HCT116 (cell line): ENCODE data around the gene LIPK. TPM values are rescaled to one million over a fixed set of nuclear protein-coding genes. Genes with fewer than 3 reads are reported as not detected.

Experiments used
- ATAC-seq: fragments of 200-7000 bp; cut with Tn5 transposase; 2 replicates; pipeline ENCODE4 v1.9.1; 2020; ENCODE audit warnings: mild to moderate bottlenecking, moderate library complexity
- BruUV-seq: library from RNA; stranded (reverse); fragments of 400-500 nt; replicated peaks from 2 replicates; lab custom pipeline; 2021; lab: Mats Ljungman, UMichigan
- CTCF ChIA-PET: fragments of 300-600 bp; sonication (Branson Sonifier 250); formaldehyde crosslinking; loops from one replicate; lab custom pipeline; 2021; ENCODE audit warnings: antibody characterized with exemption; lab: Charles Lee
- POLR2A ChIA-PET: fragments of 300-600, 350-600 bp; sonication (Branson Sonifier 250); formaldehyde crosslinking; loops from one replicate; lab custom pipeline; 2021; ENCODE audit warnings: antibody characterized with exemption; lab: Charles Lee
- RAD21 ChIA-PET, 2 experiments: fragments of 300-600 bp; sonication (Branson Sonifier 250); formaldehyde crosslinking; loops; one replicate each; lab custom pipeline; 2023; ENCODE audit warnings: low total read pairs in 2 of 2; ENCODE audit not compliant: uncharacterized antibody in 2 of 2, unreplicated experiment in 2 of 2, low non-redundant PET in 1 of 2; lab: Charles Lee
- DNase-seq: peaks from one replicate; pipeline ENCODE4 v3.0.0-alpha.2; 2010; ENCODE audit warnings: low read depth, low spot score
- H2AFZ ChIP-seq: fragments of 200-600 bp; shearing (Covaris generic), sonication (generic); 2 replicates; pipeline ENCODE4 v1.6.1; 2017; ENCODE audit warnings: low read depth, mixed run types, mixed read lengths, antibody characterized with exemption, low read length; ENCODE audit not compliant: poor library complexity, severe bottlenecking
- H3K27ac ChIP-seq: 2 replicates; pipeline ENCODE4 v1.5.1; 2012; ENCODE audit warnings: low read depth, low read length
- H3K27me3 ChIP-seq: fragments of 200-600 bp; sonication (generic); 2 replicates; pipeline ENCODE4 v1.6.1; 2016; ENCODE audit warnings: mixed run types, low read length, mixed read lengths; ENCODE audit not compliant: insufficient read depth
- H3K36me3 ChIP-seq, 2 experiments: fragments of 200-500 bp in 1 of 2; fragments of 200-600 bp in 1 of 2; sonication (Bioruptor generic) in 1 of 2; sonication (generic) in 1 of 2; 2 replicates each; pipeline versions ENCODE4 v1.5.1 to v1.6.1; 2014 to 2016; ENCODE audit warnings: low read length in 2 of 2, inconsistent platforms in 1 of 2, mixed read lengths in 1 of 2, mixed run types in 1 of 2; ENCODE audit not compliant: insufficient read depth in 2 of 2, control insufficient read depth in 1 of 2
- H3K4me1 ChIP-seq, 2 experiments: fragments of 200-600 bp in 1 of 2; sonication (generic) in 1 of 2; 2 replicates each; pipeline versions ENCODE4 v1.5.1 to v1.6.1; 2012 to 2017; ENCODE audit warnings: low read length in 2 of 2, inconsistent platforms in 1 of 2, mild to moderate bottlenecking in 1 of 2, mixed read lengths in 1 of 2, mixed run types in 1 of 2, moderate library complexity in 1 of 2; ENCODE audit not compliant: insufficient read depth in 2 of 2, control insufficient read depth in 1 of 2
- H3K4me2 ChIP-seq: fragments of 200-600 bp; sonication (generic); 2 replicates; pipeline ENCODE4 v1.6.1; 2017; ENCODE audit warnings: mixed run types, low read length, mixed read lengths
- H3K4me3 ChIP-seq, 2 experiments: fragments of 200-600 bp in 1 of 2; sonication (generic) in 1 of 2; replicated peaks in 1 of 2; 2 replicates each; pipeline ENCODE4 v1.5.1; 2011 to 2016; ENCODE audit warnings: low read length in 2 of 2, control low read depth in 1 of 2, low read depth in 1 of 2, mild to moderate bottlenecking in 1 of 2, mixed read lengths in 1 of 2, mixed run types in 1 of 2
- H3K79me2 ChIP-seq: fragments of 200-600 bp; sonication (generic); 2 replicates; pipeline ENCODE4 v1.6.1; 2017; ENCODE audit warnings: mild to moderate bottlenecking, mixed run types, low read length, moderate library complexity, mixed read lengths; ENCODE audit not compliant: insufficient read depth
- H3K9ac ChIP-seq: fragments of 200-600 bp; sonication (generic); 2 replicates; pipeline ENCODE4 v1.6.1; 2016; ENCODE audit warnings: low read length, mixed read lengths
- H3K9me2 ChIP-seq: fragments of 200-600 bp; sonication (generic), shearing (Covaris generic); 2 replicates; pipeline ENCODE4 v1.6.1; 2017; ENCODE audit warnings: mixed run types, mild to moderate bottlenecking, moderate library complexity; ENCODE audit not compliant: insufficient read depth
- H3K9me3 ChIP-seq, 2 experiments: fragments of 200-500 bp in 1 of 2; fragments of 200-600 bp in 1 of 2; sonication (Bioruptor generic) in 1 of 2; sonication (generic) in 1 of 2; 2 replicates each; pipeline ENCODE4 v1.6.1; 2014 to 2017; ENCODE audit warnings: low read length in 2 of 2, mixed read lengths in 2 of 2, inconsistent platforms in 1 of 2, low read depth in 1 of 2, mild to moderate bottlenecking in 1 of 2, mixed run types in 1 of 2, moderate library complexity in 1 of 2; ENCODE audit not compliant: control insufficient read depth in 1 of 2, insufficient read depth in 1 of 2
- H4K20me1 ChIP-seq: fragments of 200-600 bp; sonication (generic), shearing (Covaris generic); 2 replicates; pipeline ENCODE4 v1.6.1; 2017; ENCODE audit warnings: mixed run types, mild to moderate bottlenecking, moderate library complexity; ENCODE audit not compliant: insufficient read depth
- ATF3 ChIP-seq: IDR thresholded peaks from 2 replicates; pipeline ENCODE4 v1.6.1; 2012
- CBX3 ChIP-seq: IDR thresholded peaks from 2 replicates; pipeline ENCODE4 v1.6.1; 2012; ENCODE audit warnings: low read depth
- CEBPB ChIP-seq: IDR thresholded peaks from 2 replicates; pipeline ENCODE4 v1.6.1; 2012; ENCODE audit warnings: low read depth
- CTCF ChIP-seq, 3 experiments: fragments of 200-600 bp in 1 of 3; sonication (generic) in 1 of 3; IDR thresholded peaks in 2 of 3; conservative IDR thresholded peaks in 1 of 3; 2 replicates each; pipeline ENCODE4 v1.5.1; 2012 to 2017; ENCODE audit warnings: low read depth in 2 of 3, low read length in 2 of 3, antibody characterized with exemption in 1 of 3, borderline replicate concordance in 1 of 3, control low read depth in 1 of 3, mild to moderate bottlenecking in 1 of 3, mixed read lengths in 1 of 3, mixed run types in 1 of 3, moderate library complexity in 1 of 3; ENCODE audit not compliant: insufficient read depth in 1 of 3
- EGR1 ChIP-seq: IDR thresholded peaks from 2 replicates; pipeline ENCODE4 v1.6.1; 2012; ENCODE audit warnings: low read depth
- ELF1 ChIP-seq: IDR thresholded peaks from 2 replicates; pipeline ENCODE4 v1.6.1; 2012; ENCODE audit warnings: low read depth, borderline replicate concordance
- EZH2 ChIP-seq: fragments of 200-600 bp; sonication (generic); IDR thresholded peaks from 2 replicates; pipeline ENCODE4 v1.6.1; 2017; ENCODE audit warnings: antibody characterized with exemption, mixed run types
- EZH2phosphoT487 ChIP-seq: fragments of 200-600 bp; IDR thresholded peaks from 2 replicates; pipeline ENCODE4 v1.6.1; 2018; ENCODE audit warnings: antibody characterized with exemption, borderline replicate concordance
- FOSL1 ChIP-seq: IDR thresholded peaks from 2 replicates; pipeline ENCODE4 v1.6.1; 2012; ENCODE audit warnings: low read depth
- JUND ChIP-seq: IDR thresholded peaks from 2 replicates; pipeline ENCODE4 v1.6.1; 2012
- POLR2A ChIP-seq: IDR thresholded peaks from 2 replicates; pipeline ENCODE4 v1.7.0; 2011; ENCODE audit warnings: borderline replicate concordance; ENCODE audit not compliant: insufficient read depth, insufficient read length; ENCODE audit errors: extremely low read depth
- RAD21 ChIP-seq: IDR thresholded peaks from 2 replicates; pipeline ENCODE4 v1.6.1; 2012; ENCODE audit warnings: low read depth, mild to moderate bottlenecking
- REST ChIP-seq: IDR thresholded peaks from 2 replicates; pipeline ENCODE4 v1.6.1; 2012; ENCODE audit warnings: low read depth
- SIN3A ChIP-seq: IDR thresholded peaks from 2 replicates; pipeline ENCODE4 v1.6.1; 2012; ENCODE audit warnings: low read depth
- SP1 ChIP-seq: IDR thresholded peaks from 2 replicates; pipeline ENCODE4 v1.6.1; 2012; ENCODE audit warnings: low read depth
- SRF ChIP-seq: IDR thresholded peaks from 2 replicates; pipeline ENCODE4 v1.6.1; 2012; ENCODE audit warnings: low read depth
- TCF7L2 ChIP-seq: IDR thresholded peaks from 2 replicates; pipeline ENCODE4 v1.7.0; 2011; ENCODE audit warnings: borderline replicate concordance, inconsistent platforms; ENCODE audit not compliant: insufficient read depth, insufficient read length; ENCODE audit errors: extremely low read depth
- YY1 ChIP-seq: IDR thresholded peaks from 2 replicates; pipeline ENCODE4 v1.6.1; 2011; ENCODE audit warnings: low read length, low read depth, moderate library complexity, mild to moderate bottlenecking; ENCODE audit not compliant: insufficient replicate concordance; ENCODE audit errors: extremely low read depth
- ZFX ChIP-seq: fragments of 450-650 bp; IDR thresholded peaks from 2 replicates; pipeline ENCODE4 v1.6.1; 2017
- ZNF274 ChIP-seq: fragments of 200-500 bp; sonication (Bioruptor generic); IDR thresholded peaks from 2 replicates; pipeline ENCODE4 v1.6.1; 2014; ENCODE audit warnings: mild to moderate bottlenecking, low read depth, low read length, inconsistent platforms
- intact Hi-C: fragments of 100-400 bp; cut with micrococcal nuclease; formaldehyde crosslinking; loops from 2 replicates; pipeline ENCODE4 v1.10.0; 2022
- total RNA-seq: library from RNA; stranded (reverse); gene quantifications from one replicate; pipeline ENCODE4 v1.2.1, GENCODE V29; 2021; ENCODE audit not compliant: unreplicated experiment
- TF ChIP-seq, protein P1 (sequence below): IDR thresholded peaks from 2 replicates; pipeline ENCODE4 v1.6.1; 2012

Gene LIPK
- total RNA-seq, 1 experiment from 2014 or later = not detected

DNA sequence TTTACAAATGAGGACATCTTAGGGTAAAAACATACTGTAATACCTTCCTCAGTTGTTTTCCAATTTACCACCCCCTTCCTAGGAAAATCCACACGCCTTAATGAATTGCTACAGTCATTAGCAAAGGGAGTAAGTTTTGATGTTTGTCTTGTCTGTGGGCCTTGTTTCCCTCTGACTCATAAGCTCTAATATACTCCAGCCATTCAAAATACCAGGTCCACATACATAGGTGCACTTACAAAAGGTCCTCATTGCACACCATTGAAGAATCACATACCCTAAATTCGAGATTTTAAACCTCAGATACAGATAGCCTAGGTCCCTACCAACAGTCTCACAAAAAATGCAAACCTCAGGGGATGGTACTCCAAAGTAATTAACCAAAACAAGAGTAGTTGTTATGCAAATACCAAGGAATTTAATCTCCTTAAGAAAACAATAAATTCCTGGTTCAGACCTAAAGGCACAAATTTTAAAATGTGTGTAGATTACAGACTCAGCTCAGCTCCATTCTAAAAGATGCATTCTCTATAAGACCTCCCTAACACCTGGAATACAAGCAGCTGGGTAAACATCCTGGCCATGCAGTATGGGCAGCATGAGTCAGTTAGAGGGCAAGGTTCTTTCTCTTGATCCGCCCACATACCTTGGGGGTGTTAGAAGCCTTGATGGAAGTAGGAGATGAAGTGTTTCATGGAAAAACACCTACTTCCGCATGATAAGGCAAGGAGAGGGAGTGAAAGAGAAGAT, 3.0 kb upstream of the LIPK start:
- peak; percentile 89 for DNase-seq
- H3K27ac ChIP-seq = peak overlapping the region; percentile 44
- H3K27me3 ChIP-seq = no peaks in the 10 kb centered on the region
- no TSS peak for BruUV-seq
- H3K4me1 ChIP-seq = peaks cover 24 to 39% of the 10 kb centered on the region in 2 experiments
- intact Hi-C loops = no loop called here
- H3K9me3 ChIP-seq = no peaks in the 10 kb centered on the region
- peak overlapping the region in 1 of 2 experiments; percentile 26; a peak in 1 of 4 replicates for H3K4me3 ChIP-seq
- H3K79me2 ChIP-seq = no peaks in the 10 kb centered on the region
- ChIA-PET CTCF (no interaction called here), POLR2A (no interaction called here), RAD21 (no interaction called here)
- H4K20me1 ChIP-seq = no peaks in the 10 kb centered on the region
- H2AFZ ChIP-seq = peak overlapping the region; percentile 58
- H3K36me3 ChIP-seq = no peaks in the 10 kb centered on the region
- ATAC-seq = peak; percentile 90
- H3K9me2 ChIP-seq = no peaks in the 10 kb centered on the region
- H3K9ac ChIP-seq = no peak overlapping the region
- H3K4me2 ChIP-seq = peak overlapping the region; percentile 69
- TF ChIP-seq EZH2phosphoT487 (no peak), ATF3 (peak; percentile 21; the same call in 1 of the 2 replicates), FOSL1 (peak; percentile 84), SP1 (peak; percentile 96), CTCF (IDR thresholded peaks at IDR 0.05 in 2 of 3, conservative IDR thresholded peaks at IDR 0.05 in 1 of 3; ENCODE audit: borderline replicate concordance in 1 of 3, insufficient read depth in 1 of 3, low read depth in 2 of 3, low read length in 2 of 3) (no peak), EZH2 (no peak), ELF1 (peak; percentile 65), TCF7L2 (no peak), CBX3 (peak; percentile 78), RAD21 (peak; percentile 4; the same call in 1 of the 2 replicates), CEBPB (peak; percentile 41; the same call in 1 of the 2 replicates), SRF (peak; percentile 32; the same call in 1 of the 2 replicates), JUND (peak; percentile 85), REST (no peak), YY1 (peak; percentile 54), POLR2A (no peak), ZFX (no peak), EGR1 (peak; percentile 98), ZNF274 (no peak), SIN3A (peak; percentile 74)
- TF ChIP-seq, protein P1, sequence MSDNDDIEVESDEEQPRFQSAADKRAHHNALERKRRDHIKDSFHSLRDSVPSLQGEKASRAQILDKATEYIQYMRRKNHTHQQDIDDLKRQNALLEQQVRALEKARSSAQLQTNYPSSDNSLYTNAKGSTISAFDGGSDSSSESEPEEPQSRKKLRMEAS = peak; percentile 75; the same call in 1 of the 2 replicates
